Gastroesophageal sphincter (tissue), 4 donors: ENCODE data around the gene GLP2R. TPM values are rescaled to one million over a fixed set of nuclear protein-coding genes. Genes with fewer than 3 reads are reported as not detected.

Experiments
- ATAC-seq: fragments of 150-250 bp; one replicate; pipeline ENCODE4 v1.9.1; 2016; ENCODE audit warnings: mild to moderate bottlenecking, moderate library complexity
- H3K27ac ChIP-seq, 4 donors: fragments of 200-600 bp; sonication (generic) in 3 of 4; 1 replicate in 3 of 4; 2 replicates in 1 of 4; pipeline ENCODE4 v1.5.1; 2016 to 2019
- H3K27me3 ChIP-seq: fragments of 200-600 bp; sonication (generic); one replicate; pipeline ENCODE4 v1.5.1; 2019
- H3K36me3 ChIP-seq, 2 donors: fragments of 200-600 bp; sonication (generic); one replicate each; pipeline ENCODE4 v1.5.1; 2019; ENCODE audit warnings: control low read depth in 1 of 2
- H3K4me1 ChIP-seq, 3 donors: fragments of 200-600 bp; sonication (generic); 1 replicate in 2 of 3; 2 replicates in 1 of 3; pipeline ENCODE4 v1.5.1; 2016 to 2019; ENCODE audit warnings: control low read depth in 2 of 3
- H3K4me3 ChIP-seq, 2 donors: fragments of 200-600 bp; sonication (generic); one replicate each; pipeline ENCODE4 v1.5.1; 2019; ENCODE audit warnings: mild to moderate bottlenecking in 1 of 2, moderate library complexity in 1 of 2
- H3K9me3 ChIP-seq, 3 donors: fragments of 200-600 bp; sonication (generic); one replicate each; pipeline ENCODE4 v1.5.1; 2017 to 2019; ENCODE audit warnings: control low read depth in 2 of 3
- EP300 ChIP-seq: sonication (generic); formaldehyde crosslinking; IDR thresholded peaks from one replicate; pipeline ENCODE4 v1.6.1; 2017; ENCODE audit warnings: antibody characterized with exemption, mild to moderate bottlenecking
- POLR2A ChIP-seq, 2 donors: fragments of 450-650 bp; IDR thresholded peaks; one replicate each; pipeline ENCODE4 v1.6.1; 2017; ENCODE audit warnings: antibody characterized with exemption in 2 of 2, mild to moderate bottlenecking in 2 of 2, moderate library complexity in 1 of 2
- POLR2AphosphoS5 ChIP-seq: sonication (generic); formaldehyde crosslinking; IDR thresholded peaks from one replicate; pipeline ENCODE4 v1.6.1; 2017; ENCODE audit warnings: antibody characterized with exemption
- WGBS, 2 donors: methylation state at CpG; one replicate each; pipeline ENCODE4 v1.1.5; 2018; ENCODE audit warnings: low coverage in 1 of 2; 5-methylcytosine and 5-hydroxymethylcytosine counted together
- total RNA-seq, 4 donors: library from RNA; depleted of rRNA; stranded (reverse); fragments of >200 nt; gene quantifications; one replicate each; pipeline ENCODE4 v1.1.0, GENCODE V29; 2016
- TF ChIP-seq, protein P1 (sequence below), 4 experiments: fragments of 200-600 bp in 2 of 4; fragments of 450-650 bp in 2 of 4; sonication (generic) in 1 of 4; IDR thresholded peaks; one replicate each; pipeline ENCODE4 v1.5.1; 2017 to 2019; ENCODE audit warnings: antibody characterized with exemption in 4 of 4, mild to moderate bottlenecking in 2 of 4, moderate library complexity in 2 of 4

Gene GLP2R
- total RNA-seq, 4 donors from 2014 or later, result 7.2 to 14.5 (median 13.8) TPM

- Histone ChIP-seq H3K27ac (peak overlapping the region in 1 of 4 donors; percentile 61), H3K36me3 (no peaks in the 10 kb centered on the region), H3K4me3 (no peak overlapping the region), H3K9me3 (peaks cover 0 to 12% (median 0%) of the 10 kb centered on the region in 3 donors), H3K27me3 (no peaks in the 10 kb centered on the region), H3K4me1 (peaks cover 0 to 16% (median 11%) of the 10 kb centered on the region in 3 donors)
- ATAC-seq, result no peak
- WGBS, 2 donors, result 88 to 93% methylated on average over 3 of the region's 8 CpGs
- TF ChIP-seq POLR2AphosphoS5, result no peak
- TF ChIP-seq, protein P1, sequence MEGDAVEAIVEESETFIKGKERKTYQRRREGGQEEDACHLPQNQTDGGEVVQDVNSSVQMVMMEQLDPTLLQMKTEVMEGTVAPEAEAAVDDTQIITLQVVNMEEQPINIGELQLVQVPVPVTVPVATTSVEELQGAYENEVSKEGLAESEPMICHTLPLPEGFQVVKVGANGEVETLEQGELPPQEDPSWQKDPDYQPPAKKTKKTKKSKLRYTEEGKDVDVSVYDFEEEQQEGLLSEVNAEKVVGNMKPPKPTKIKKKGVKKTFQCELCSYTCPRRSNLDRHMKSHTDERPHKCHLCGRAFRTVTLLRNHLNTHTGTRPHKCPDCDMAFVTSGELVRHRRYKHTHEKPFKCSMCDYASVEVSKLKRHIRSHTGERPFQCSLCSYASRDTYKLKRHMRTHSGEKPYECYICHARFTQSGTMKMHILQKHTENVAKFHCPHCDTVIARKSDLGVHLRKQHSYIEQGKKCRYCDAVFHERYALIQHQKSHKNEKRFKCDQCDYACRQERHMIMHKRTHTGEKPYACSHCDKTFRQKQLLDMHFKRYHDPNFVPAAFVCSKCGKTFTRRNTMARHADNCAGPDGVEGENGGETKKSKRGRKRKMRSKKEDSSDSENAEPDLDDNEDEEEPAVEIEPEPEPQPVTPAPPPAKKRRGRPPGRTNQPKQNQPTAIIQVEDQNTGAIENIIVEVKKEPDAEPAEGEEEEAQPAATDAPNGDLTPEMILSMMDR (IDR thresholded peaks at IDR 0.05), result no peak
- TF ChIP-seq EP300, result no peak
- TF ChIP-seq POLR2A (IDR thresholded peaks at IDR 0.05), result no peak
These were observed 73.1 kb downstream of the GLP2R start for GRCh38 chr17:9898812-9899211.

- TF ChIP-seq POLR2AphosphoS5 (no peak), POLR2A (IDR thresholded peaks at IDR 0.05) (no peak), EP300 (no peak)
- TF ChIP-seq, protein P1 (IDR thresholded peaks at IDR 0.05), result no peak
- Histone ChIP-seq H3K9me3 (peaks cover 0 to 10% (median 0%) of the 10 kb centered on the region in 3 donors), H3K27me3 (no peaks in the 10 kb centered on the region), H3K36me3 (no peaks in the 10 kb centered on the region), H3K4me1 (peaks cover 0 to 16% (median 11%) of the 10 kb centered on the region in 3 donors), H3K4me3 (no peak overlapping the region), H3K27ac (peak overlapping the region in 3 of 4 donors; percentile 20 to 61 (median 60))
- peak; percentile 54 for ATAC-seq
- WGBS, 2 donors, result 73 to 80% methylated on average over 4 to 10 of the region's 21 CpGs
These were observed 73.7 kb downstream of the GLP2R start for GRCh38 chr17:9899280-9900043.

- peaks cover 0 to 3% (median 0%) of the 10 kb centered on the region in 3 donors for H3K9me3 ChIP-seq
- H3K27me3 ChIP-seq, result no peaks in the 10 kb centered on the region
- H3K4me3 ChIP-seq, result no peak overlapping the region
- WGBS, 2 donors, result 40 to 44% methylated on average over 5 to 8 of the region's 8 CpGs
- peak; percentile 49 for ATAC-seq
- peaks cover 0 to 16% (median 11%) of the 10 kb centered on the region in 3 donors for H3K4me1 ChIP-seq
- H3K27ac ChIP-seq, result peak overlapping the region in 3 of 4 donors; percentile 55 to 61 (median 60)
- no peaks in the 10 kb centered on the region for H3K36me3 ChIP-seq
- TF ChIP-seq, protein P1 (IDR thresholded peaks at IDR 0.05), result no peak
- no peak for TF ChIP-seq POLR2AphosphoS5
- TF ChIP-seq POLR2A (IDR thresholded peaks at IDR 0.05), result no peak
- TF ChIP-seq EP300, result no peak
These were observed 74.4 kb downstream of the GLP2R start for GRCh38 chr17:9900044-9900594.

DNA sequence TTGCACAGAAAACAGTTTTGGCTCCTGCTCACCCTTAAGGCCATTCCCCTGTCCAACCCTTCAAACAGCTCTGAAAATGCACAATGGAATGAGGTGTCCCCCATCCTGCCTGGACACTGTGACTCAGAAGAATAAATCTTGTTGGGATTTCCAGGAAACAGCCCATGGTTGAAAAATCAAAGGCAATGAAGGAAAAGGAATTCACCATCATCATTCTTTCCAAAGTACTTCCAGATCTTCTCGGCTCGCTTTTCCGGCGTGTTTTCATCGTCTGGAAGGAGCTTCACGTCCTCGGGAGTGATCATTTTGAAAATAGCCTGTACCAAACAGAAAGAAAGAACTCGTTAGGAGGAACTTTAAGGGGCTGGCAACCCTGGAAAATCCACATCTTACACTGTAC, 75.1 kb downstream of the GLP2R start:
- H3K4me1 ChIP-seq, result peaks cover 0 to 16% (median 11%) of the 10 kb centered on the region in 3 donors
- H3K27ac ChIP-seq, result peak overlapping the region in 3 of 4 donors; percentile 60 to 69 (median 61)
- no peaks in the 10 kb centered on the region for H3K36me3 ChIP-seq
- peaks cover 6% of the 10 kb centered on the region for H3K27me3 ChIP-seq
- WGBS, 2 donors, result 22 to 32% methylated on average over 4 to 8 of the region's 8 CpGs
- ATAC-seq, result peak; percentile 75
- TF ChIP-seq EP300 (no peak), POLR2AphosphoS5 (peak; percentile 76)
- no peaks in the 10 kb centered on the region for H3K9me3 ChIP-seq
- H3K4me3 ChIP-seq, result no peak overlapping the region

DNA sequence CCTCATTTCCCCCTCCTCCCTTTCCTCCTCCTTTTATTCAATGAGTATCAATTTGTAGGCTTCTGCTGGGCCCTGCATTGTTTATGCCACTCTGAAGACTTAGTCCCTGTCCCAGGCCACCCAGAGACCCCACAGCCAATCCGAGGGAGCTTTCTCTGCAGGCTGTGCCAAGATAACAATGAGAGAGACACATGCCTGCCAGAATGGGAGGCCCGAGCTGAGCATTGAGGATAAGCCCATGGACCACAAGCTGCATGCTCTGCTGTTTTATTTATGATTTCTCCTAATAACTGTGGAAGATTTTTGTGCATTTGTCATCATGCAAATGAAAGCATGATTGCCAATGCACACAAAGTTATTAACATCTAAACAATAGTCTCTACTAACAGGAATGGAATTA, 76.4 kb downstream of the GLP2R start:
- H3K9me3 ChIP-seq, result no peaks in the 10 kb centered on the region
- H3K27ac ChIP-seq, result peak overlapping the region in 1 of 4 donors; percentile 61
- H3K27me3 ChIP-seq, result peaks cover 19% of the 10 kb centered on the region
- no peak for ATAC-seq
- TF ChIP-seq, protein P1 (IDR thresholded peaks at IDR 0.05), result no peak
- TF ChIP-seq POLR2A (IDR thresholded peaks at IDR 0.05), result no peak
- no peak for TF ChIP-seq POLR2AphosphoS5
- TF ChIP-seq EP300, result no peak
- peaks cover 0 to 16% (median 11%) of the 10 kb centered on the region in 3 donors for H3K4me1 ChIP-seq
- H3K4me3 ChIP-seq, result no peak overlapping the region
- WGBS, 2 donors, result 26% methylated on average over 2 of the region's 2 CpGs; no CpG with 5 or more reads in 1 of the 2 donors
- H3K36me3 ChIP-seq, result no peaks in the 10 kb centered on the region
